T-helper 2 cell treated with Interferon-gamma antibody and Interleukin-4, amounts not matched to agents 5 μg/mL and 100 μg/mL, for 36 hours (primary cell): ENCODE measurements around the gene SRGAP2B.
A peak's percentile ranks its signal among the peaks of the same experiment; 100 is the strongest.
"Not testable (repeated sequence)": the region's sequence is repeated elsewhere in the genome, so short reads cannot be mapped to it uniquely, and the experiment has no call there.

ENCODE experiments used
- DNase-seq: peaks from one replicate; pipeline ENCODE4 v3.0.0; 2021; ENCODE audit warnings: low spot score
- H3K27ac Mint-ChIP-seq: one replicate; pipeline ENCODE4 v1.8.0; 2021; ENCODE audit warnings: mild to moderate bottlenecking, mixed read lengths
- H3K27me3 Mint-ChIP-seq: one replicate; pipeline ENCODE4 v1.8.0; 2021; ENCODE audit warnings: low read depth, mixed read lengths
- H3K36me3 Mint-ChIP-seq: one replicate; pipeline ENCODE4 v1.8.0; 2021; ENCODE audit warnings: low read depth, mixed read lengths
- H3K4me1 Mint-ChIP-seq: one replicate; pipeline ENCODE4 v1.8.0; 2021; ENCODE audit warnings: low read depth, mixed read lengths
- H3K4me3 Mint-ChIP-seq: one replicate; pipeline ENCODE4 v1.8.0; 2022; ENCODE audit warnings: mild to moderate bottlenecking, moderate library complexity, mixed read lengths
- H3K9me3 Mint-ChIP-seq: one replicate; pipeline ENCODE4 v1.8.0; 2021; ENCODE audit warnings: mixed read lengths

Gene SRGAP2B

GRCh38 chr1:145005142-145005541, 90.0 kb downstream of the SRGAP2B start:
- not testable (repeated sequence) for H3K27me3 Mint-ChIP-seq, H3K36me3 Mint-ChIP-seq, DNase-seq, H3K4me1 Mint-ChIP-seq, H3K9me3 Mint-ChIP-seq, H3K4me3 Mint-ChIP-seq, H3K27ac Mint-ChIP-seq

- not testable (repeated sequence) for H3K36me3 Mint-ChIP-seq, H3K27ac Mint-ChIP-seq, H3K4me1 Mint-ChIP-seq, H3K9me3 Mint-ChIP-seq, H3K27me3 Mint-ChIP-seq, DNase-seq, H3K4me3 Mint-ChIP-seq
These were observed 93.7 kb downstream of the SRGAP2B start for GRCh38 chr1:145001381-145001780.

GRCh38 chr1:145000743-145001326, 94.3 kb downstream of the SRGAP2B start:
- H3K4me1 Mint-ChIP-seq, DNase-seq, H3K27ac Mint-ChIP-seq, H3K9me3 Mint-ChIP-seq, H3K36me3 Mint-ChIP-seq, H3K4me3 Mint-ChIP-seq, H3K27me3 Mint-ChIP-seq: not testable (repeated sequence)

- not testable (repeated sequence) for H3K27me3 Mint-ChIP-seq, H3K9me3 Mint-ChIP-seq, DNase-seq, H3K4me3 Mint-ChIP-seq, H3K4me1 Mint-ChIP-seq, H3K36me3 Mint-ChIP-seq, H3K27ac Mint-ChIP-seq
These were observed 94.9 kb downstream of the SRGAP2B start for GRCh38 chr1:145000074-145000742.

- H3K27ac Mint-ChIP-seq, H3K27me3 Mint-ChIP-seq, H3K36me3 Mint-ChIP-seq, H3K4me3 Mint-ChIP-seq, DNase-seq, H3K9me3 Mint-ChIP-seq, H3K4me1 Mint-ChIP-seq: not testable (repeated sequence)
These were observed 96.2 kb downstream of the SRGAP2B start for GRCh38 chr1:144998981-144999273.

GRCh38 chr1:144998134-144998980, 96.8 kb downstream of the SRGAP2B start:
- H3K27me3 Mint-ChIP-seq, H3K4me1 Mint-ChIP-seq, H3K4me3 Mint-ChIP-seq: not testable (repeated sequence)

GRCh38 chr1:144995833-144996410, 99.2 kb downstream of the SRGAP2B start:
- H3K27ac Mint-ChIP-seq, H3K4me1 Mint-ChIP-seq, H3K36me3 Mint-ChIP-seq, DNase-seq, H3K27me3 Mint-ChIP-seq, H3K4me3 Mint-ChIP-seq, H3K9me3 Mint-ChIP-seq: not testable (repeated sequence)

More at GRCh38 chr1:144998134-144998980, 96.8 kb downstream of the SRGAP2B start:
- not testable (repeated sequence) for DNase-seq, H3K36me3 Mint-ChIP-seq, H3K27ac Mint-ChIP-seq, H3K9me3 Mint-ChIP-seq

GRCh38 chr1:144992915-144993314, 102.2 kb downstream of the SRGAP2B start:
- not testable (repeated sequence) for H3K9me3 Mint-ChIP-seq, H3K4me1 Mint-ChIP-seq, H3K4me3 Mint-ChIP-seq, H3K36me3 Mint-ChIP-seq, H3K27me3 Mint-ChIP-seq, H3K27ac Mint-ChIP-seq
- DNase-seq: peak; percentile 10

GRCh38 chr1:144990611-144991010, 104.5 kb downstream of the SRGAP2B start:
- not testable (repeated sequence) for H3K27me3 Mint-ChIP-seq, H3K4me1 Mint-ChIP-seq, H3K4me3 Mint-ChIP-seq, DNase-seq, H3K27ac Mint-ChIP-seq, H3K9me3 Mint-ChIP-seq, H3K36me3 Mint-ChIP-seq

- DNase-seq, H3K27ac Mint-ChIP-seq, H3K4me3 Mint-ChIP-seq, H3K36me3 Mint-ChIP-seq, H3K4me1 Mint-ChIP-seq, H3K27me3 Mint-ChIP-seq, H3K9me3 Mint-ChIP-seq: not testable (repeated sequence)
These were observed 108.0 kb downstream of the SRGAP2B start for GRCh38 chr1:144987131-144987530.

- H3K36me3 Mint-ChIP-seq, H3K27ac Mint-ChIP-seq, H3K4me1 Mint-ChIP-seq, DNase-seq, H3K27me3 Mint-ChIP-seq, H3K4me3 Mint-ChIP-seq, H3K9me3 Mint-ChIP-seq: not testable (repeated sequence)
These were observed 108.8 kb downstream of the SRGAP2B start for GRCh38 chr1:144986171-144986860.

GRCh38 chr1:144985550-144986170, 109.5 kb downstream of the SRGAP2B start:
- not testable (repeated sequence) for H3K4me1 Mint-ChIP-seq, H3K9me3 Mint-ChIP-seq, DNase-seq, H3K4me3 Mint-ChIP-seq, H3K27ac Mint-ChIP-seq, H3K36me3 Mint-ChIP-seq, H3K27me3 Mint-ChIP-seq

GRCh38 chr1:144982802-144983525, 112.2 kb downstream of the SRGAP2B start:
- not testable (repeated sequence) for H3K9me3 Mint-ChIP-seq, DNase-seq, H3K27ac Mint-ChIP-seq, H3K4me3 Mint-ChIP-seq, H3K36me3 Mint-ChIP-seq, H3K4me1 Mint-ChIP-seq, H3K27me3 Mint-ChIP-seq
